Measurements from ENCODE around the gene GMPR. TPM values are rescaled to one million over a fixed set of nuclear protein-coding genes. Genes with fewer than 3 reads are reported as not detected.

Gene GMPR
- total and polyA plus RNA-seq, 10 of the 15 experiments (the other 5 are each of a cell fraction or from before 2014, with no cell fraction given), result 0.15 to 1.8 (median 0.49) TPM; not detected in 1

DNA sequence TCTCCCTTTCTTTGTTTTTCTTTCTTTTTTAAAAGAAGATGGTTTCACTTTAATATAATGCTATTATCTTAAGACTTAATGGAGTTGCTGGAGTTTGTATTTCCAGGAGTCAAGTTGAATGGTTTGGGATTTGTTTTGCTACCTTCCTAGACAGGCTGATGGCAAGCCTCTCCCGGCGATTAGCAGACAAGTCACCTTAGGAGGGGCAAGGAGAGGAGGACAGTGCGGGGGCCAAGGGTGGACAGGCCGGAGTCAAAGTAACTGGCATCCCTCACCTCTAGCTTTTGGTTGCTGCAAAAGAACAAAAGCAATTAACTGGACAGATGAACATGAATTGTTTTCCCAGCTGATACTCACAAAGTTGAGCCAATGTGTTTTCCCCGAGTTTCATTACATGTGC is 57.1 kb downstream of the GMPR start:
- POLR2A ChIA-PET, result no interaction called here
- DNase-seq (ENCODE audit: low read depth, low spot score), result no peak
- Histone ChIP-seq H2AFZ (ENCODE audit: control insufficient read depth, low read depth, low read length) (no peak overlapping the region), H4K20me1 (ENCODE audit: control insufficient read depth, insufficient read depth) (no peaks in the 10 kb centered on the region), H3K9ac (ENCODE audit: control insufficient read depth, insufficient read depth, low read length) (no peak overlapping the region), H3K4me2 (ENCODE audit: control insufficient read depth, insufficient read depth) (no peak overlapping the region), H3K27ac (ENCODE audit: control insufficient read depth, insufficient read depth) (no peak overlapping the region), H3K79me2 (ENCODE audit: control insufficient read depth, insufficient read depth, low read length) (no peaks in the 10 kb centered on the region), H3K4me1 (ENCODE audit: control insufficient read depth, insufficient read depth, low read length) (no peaks in the 10 kb centered on the region), H3K27me3 (replicated peaks in 1 of 2; ENCODE audit: control insufficient read depth in 2 of 2, insufficient read depth in 2 of 2, low read length in 1 of 2) (no peaks in the 10 kb centered on the region), H3K4me3 (no peak overlapping the region), H3K9me3 (replicated peaks; ENCODE audit: control insufficient read depth, insufficient read depth, low read length) (no peaks in the 10 kb centered on the region), H3K36me3 (ENCODE audit: control insufficient read depth in 2 of 2, insufficient read depth in 2 of 2, low read length in 1 of 2) (no peaks in the 10 kb centered on the region)
- WGBS (ENCODE audit: insufficient coverage, insufficient replicate concordance, low lambda C conversion rate, missing lambda C conversion rate), result 89% methylated on average over 5 of the region's 5 CpGs
- intact Hi-C loops (cut with micrococcal nuclease; ENCODE audit: unreplicated experiment) (no loop called here), in situ Hi-C loops (cut with MboI) (no loop called here)
- SMC1A ChIA-PET (ENCODE audit: uncharacterized antibody, unreplicated experiment), result interaction anchor here (0.8 kb wide), 1 partner anchor 114 kb away, joined by 3 read pairs; no protein-coding TSS in a partner anchor
- TF ChIP-seq CBFB (IDR thresholded peaks at IDR 0.05; ENCODE audit: low read depth) (no peak), ETV6 (conservative IDR thresholded peaks at IDR 0.05 in 1 of 2, IDR thresholded peaks at IDR 0.05 in 1 of 2; ENCODE audit: borderline replicate concordance in 1 of 2, low read depth in 1 of 2) (no peak), ELK1 (IDR thresholded peaks at IDR 0.05; ENCODE audit: low read depth, low read length) (no peak), SP1 (IDR thresholded peaks at IDR 0.05; ENCODE audit: low read depth, low read length) (no peak), ZNF217 (IDR thresholded peaks at IDR 0.05) (no peak)
- TF ChIP-seq, protein P1, sequence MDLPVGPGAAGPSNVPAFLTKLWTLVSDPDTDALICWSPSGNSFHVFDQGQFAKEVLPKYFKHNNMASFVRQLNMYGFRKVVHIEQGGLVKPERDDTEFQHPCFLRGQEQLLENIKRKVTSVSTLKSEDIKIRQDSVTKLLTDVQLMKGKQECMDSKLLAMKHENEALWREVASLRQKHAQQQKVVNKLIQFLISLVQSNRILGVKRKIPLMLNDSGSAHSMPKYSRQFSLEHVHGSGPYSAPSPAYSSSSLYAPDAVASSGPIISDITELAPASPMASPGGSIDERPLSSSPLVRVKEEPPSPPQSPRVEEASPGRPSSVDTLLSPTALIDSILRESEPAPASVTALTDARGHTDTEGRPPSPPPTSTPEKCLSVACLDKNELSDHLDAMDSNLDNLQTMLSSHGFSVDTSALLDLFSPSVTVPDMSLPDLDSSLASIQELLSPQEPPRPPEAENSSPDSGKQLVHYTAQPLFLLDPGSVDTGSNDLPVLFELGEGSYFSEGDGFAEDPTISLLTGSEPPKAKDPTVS (IDR thresholded peaks at IDR 0.05; ENCODE audit: low read depth, low read length), result no peak
- TF ChIP-seq, protein P2, sequence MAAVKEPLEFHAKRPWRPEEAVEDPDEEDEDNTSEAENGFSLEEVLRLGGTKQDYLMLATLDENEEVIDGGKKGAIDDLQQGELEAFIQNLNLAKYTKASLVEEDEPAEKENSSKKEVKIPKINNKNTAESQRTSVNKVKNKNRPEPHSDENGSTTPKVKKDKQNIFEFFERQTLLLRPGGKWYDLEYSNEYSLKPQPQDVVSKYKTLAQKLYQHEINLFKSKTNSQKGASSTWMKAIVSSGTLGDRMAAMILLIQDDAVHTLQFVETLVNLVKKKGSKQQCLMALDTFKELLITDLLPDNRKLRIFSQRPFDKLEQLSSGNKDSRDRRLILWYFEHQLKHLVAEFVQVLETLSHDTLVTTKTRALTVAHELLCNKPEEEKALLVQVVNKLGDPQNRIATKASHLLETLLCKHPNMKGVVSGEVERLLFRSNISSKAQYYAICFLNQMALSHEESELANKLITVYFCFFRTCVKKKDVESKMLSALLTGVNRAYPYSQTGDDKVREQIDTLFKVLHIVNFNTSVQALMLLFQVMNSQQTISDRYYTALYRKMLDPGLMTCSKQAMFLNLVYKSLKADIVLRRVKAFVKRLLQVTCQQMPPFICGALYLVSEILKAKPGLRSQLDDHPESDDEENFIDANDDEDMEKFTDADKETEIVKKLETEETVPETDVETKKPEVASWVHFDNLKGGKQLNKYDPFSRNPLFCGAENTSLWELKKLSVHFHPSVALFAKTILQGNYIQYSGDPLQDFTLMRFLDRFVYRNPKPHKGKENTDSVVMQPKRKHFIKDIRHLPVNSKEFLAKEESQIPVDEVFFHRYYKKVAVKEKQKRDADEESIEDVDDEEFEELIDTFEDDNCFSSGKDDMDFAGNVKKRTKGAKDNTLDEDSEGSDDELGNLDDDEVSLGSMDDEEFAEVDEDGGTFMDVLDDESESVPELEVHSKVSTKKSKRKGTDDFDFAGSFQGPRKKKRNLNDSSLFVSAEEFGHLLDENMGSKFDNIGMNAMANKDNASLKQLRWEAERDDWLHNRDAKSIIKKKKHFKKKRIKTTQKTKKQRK (IDR thresholded peaks at IDR 0.05; ENCODE audit: low read depth, low read length), result no peak
- TF ChIP-seq, protein P3, sequence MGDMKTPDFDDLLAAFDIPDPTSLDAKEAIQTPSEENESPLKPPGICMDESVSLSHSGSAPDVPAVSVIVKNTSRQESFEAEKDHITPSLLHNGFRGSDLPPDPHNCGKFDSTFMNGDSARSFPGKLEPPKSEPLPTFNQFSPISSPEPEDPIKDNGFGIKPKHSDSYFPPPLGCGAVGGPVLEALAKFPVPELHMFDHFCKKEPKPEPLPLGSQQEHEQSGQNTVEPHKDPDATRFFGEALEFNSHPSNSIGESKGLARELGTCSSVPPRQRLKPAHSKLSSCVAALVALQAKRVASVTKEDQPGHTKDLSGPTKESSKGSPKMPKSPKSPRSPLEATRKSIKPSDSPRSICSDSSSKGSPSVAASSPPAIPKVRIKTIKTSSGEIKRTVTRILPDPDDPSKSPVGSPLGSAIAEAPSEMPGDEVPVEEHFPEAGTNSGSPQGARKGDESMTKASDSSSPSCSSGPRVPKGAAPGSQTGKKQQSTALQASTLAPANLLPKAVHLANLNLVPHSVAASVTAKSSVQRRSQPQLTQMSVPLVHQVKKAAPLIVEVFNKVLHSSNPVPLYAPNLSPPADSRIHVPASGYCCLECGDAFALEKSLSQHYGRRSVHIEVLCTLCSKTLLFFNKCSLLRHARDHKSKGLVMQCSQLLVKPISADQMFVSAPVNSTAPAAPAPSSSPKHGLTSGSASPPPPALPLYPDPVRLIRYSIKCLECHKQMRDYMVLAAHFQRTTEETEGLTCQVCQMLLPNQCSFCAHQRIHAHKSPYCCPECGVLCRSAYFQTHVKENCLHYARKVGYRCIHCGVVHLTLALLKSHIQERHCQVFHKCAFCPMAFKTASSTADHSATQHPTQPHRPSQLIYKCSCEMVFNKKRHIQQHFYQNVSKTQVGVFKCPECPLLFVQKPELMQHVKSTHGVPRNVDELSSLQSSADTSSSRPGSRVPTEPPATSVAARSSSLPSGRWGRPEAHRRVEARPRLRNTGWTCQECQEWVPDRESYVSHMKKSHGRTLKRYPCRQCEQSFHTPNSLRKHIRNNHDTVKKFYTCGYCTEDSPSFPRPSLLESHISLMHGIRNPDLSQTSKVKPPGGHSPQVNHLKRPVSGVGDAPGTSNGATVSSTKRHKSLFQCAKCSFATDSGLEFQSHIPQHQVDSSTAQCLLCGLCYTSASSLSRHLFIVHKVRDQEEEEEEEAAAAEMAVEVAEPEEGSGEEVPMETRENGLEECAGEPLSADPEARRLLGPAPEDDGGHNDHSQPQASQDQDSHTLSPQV (IDR thresholded peaks at IDR 0.05), result no peak
- no peak for ATAC-seq
- CTCF ChIA-PET, result interaction anchor here (0.7 to 4.0 kb wide), 2 partner anchors 10 to 194 kb away, joined by 3 to 18 read pairs; no protein-coding TSS in a partner anchor
- no peak for FAIRE-seq
- RAD21 ChIA-PET (ENCODE audit: unreplicated experiment), result no interaction called here
- BruUV-seq (replicated peaks), result no TSS peak
